ENCODE data around the gene EFCAB6.

The EFCAB6 gene

DNA sequence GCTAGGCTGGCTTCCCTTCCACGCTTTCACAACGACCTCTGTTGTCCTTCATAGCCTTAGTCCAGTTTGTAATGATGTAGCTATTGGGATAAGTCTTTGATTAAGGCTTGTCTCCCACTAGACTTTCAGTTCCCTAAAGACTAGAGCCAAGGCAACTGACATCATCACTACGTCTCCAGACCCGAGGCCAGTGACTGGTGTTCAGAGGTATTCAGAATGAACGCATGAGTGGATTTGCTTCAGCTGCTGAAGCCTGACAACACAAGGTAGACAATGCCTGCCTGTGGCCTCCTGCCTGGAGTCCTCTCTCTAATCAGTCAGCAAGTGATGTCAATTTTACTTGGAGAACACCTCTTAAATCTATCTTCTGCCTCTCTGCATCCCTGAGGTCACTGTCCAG lies 13.6 kb downstream of the EFCAB6 start:
- no peak for FAIRE-seq

DNA sequence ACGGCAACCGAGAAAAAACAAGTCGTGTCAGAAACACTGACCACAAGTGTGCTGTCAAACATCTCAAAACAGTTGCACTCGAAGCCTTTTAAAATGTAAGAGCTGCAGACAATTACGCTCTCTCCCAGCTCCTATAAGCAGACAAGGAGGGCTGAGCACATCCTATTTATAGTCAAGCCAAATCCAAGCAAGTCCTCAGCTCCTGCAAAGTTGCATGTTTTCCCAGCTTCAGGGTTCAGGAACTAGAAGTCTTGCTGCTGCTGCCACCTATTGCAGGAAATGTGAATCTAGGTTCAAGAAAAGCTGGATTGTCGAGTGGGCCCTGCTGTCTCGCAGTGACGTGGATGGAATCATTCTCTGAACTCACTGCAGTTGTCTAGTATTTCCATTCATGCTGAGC lies 15.5 kb downstream of the EFCAB6 start:
- no peak for FAIRE-seq

DNA sequence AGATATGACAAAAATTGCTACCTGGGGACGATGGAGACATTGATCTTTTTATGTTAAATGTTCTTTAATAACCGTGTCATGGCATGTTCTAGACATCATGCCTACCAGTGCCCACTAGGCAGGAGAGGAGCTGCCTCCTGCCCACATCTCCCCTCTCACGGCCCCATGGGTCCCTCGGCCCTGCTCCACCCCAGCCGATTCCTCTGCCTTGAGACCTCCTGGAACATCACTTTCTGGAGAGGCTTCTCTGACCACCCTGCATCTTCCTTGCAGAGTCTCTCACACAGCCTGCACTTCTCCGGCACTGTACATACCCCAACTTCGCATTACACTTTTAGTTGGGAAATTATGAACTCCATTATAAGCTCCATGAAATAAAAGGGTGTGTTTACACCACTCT lies 16.8 kb downstream of the EFCAB6 start:
- FAIRE-seq = no peak

DNA sequence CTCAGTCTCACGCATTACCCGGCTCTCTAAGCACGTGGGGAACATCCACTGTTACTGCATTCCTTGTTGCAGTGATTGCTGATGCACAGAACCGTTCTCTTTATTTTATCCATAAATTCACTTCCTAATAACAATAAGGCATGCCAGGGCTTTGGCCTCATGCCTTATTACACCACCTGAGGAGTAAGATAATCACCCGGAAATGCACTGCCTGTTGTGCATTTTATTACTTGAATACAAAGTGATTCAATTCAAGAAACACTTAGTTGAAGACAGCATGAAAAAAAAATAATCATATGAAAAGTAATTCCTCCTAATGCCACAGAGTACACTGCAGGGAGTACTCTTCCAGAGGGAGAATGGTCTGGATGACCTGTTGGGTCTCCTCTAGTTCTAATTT lies 19.2 kb downstream of the EFCAB6 start:
- no peak for FAIRE-seq

DNA sequence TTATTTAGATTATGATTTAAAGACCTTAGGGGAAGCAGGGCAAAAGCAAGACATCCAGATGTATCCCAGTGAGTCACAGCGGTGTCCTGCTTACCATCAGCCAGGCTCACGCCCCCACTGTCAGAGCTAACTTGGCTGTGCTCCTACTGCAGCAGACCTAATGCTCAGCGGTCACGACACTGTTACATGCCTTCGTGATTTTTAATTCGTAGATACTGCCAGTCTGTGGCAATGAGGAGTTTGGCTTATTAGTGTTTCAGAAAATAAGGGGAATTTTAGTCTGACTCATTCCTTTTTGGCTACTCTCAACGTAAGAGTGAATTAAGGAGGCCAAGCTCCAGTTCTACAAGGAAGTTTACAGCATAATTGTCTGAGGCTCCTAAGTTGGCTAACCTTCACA lies 22.7 kb downstream of the EFCAB6 start:
- FAIRE-seq = peak; percentile 70

DNA sequence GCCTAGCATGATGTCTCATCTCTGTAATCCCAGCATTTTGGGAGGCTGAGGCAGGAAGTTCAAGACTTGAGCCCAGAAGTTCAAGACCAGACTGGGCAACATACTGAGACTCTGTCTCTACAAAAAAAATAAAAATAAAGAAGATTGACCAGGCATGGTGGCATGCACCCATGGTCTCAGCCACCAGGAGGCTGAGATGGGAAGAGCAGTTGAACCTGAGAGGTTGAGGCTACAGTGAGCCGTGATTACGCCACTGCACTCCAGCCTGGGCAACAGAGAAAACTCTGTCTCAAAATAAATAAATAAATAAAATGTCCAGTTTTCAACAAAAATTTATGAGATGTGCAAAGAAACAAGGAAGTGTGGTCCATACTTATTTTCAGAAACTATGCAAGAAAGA lies 28.3 kb downstream of the EFCAB6 start:
- FAIRE-seq = no peak

DNA sequence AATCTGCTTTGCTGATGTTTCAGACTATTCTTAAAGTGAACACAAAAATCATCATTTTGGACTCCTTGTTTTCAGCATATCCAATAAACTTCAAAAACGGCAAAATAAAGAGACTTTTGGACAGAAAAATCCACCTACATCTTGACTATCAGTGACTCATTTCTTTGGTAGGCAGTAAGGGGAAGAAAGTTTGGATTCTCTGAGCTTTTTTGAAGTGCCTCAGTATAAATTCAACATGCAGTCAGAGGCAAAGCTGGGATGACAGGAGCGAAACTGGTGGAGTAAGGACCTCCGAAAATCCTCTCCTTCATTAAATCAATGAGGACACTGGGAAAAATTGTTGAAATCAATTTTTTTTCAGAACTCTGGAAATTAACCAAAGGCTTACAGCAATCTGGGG lies 29.7 kb downstream of the EFCAB6 start:
- FAIRE-seq = no peak

DNA sequence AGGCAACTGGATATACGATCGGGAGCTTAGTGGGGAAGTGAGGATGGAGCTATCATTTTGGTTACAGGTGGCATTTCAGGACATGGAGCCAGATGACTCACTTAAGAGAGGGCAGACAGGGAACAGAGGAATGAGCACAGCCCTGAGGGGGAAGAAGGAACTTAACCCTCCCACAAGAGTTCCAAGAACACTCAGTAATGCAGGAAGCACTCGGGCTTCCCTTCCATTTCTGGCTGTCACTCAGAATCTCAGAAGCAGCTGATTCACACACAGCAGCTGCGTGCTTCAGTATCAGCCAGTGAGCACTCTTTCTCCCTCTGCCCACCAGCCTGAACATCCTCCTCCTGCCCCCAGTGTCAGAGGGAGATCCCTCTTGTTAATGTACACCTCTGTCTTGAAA lies 34.8 kb downstream of the EFCAB6 start:
- no peak for FAIRE-seq

DNA sequence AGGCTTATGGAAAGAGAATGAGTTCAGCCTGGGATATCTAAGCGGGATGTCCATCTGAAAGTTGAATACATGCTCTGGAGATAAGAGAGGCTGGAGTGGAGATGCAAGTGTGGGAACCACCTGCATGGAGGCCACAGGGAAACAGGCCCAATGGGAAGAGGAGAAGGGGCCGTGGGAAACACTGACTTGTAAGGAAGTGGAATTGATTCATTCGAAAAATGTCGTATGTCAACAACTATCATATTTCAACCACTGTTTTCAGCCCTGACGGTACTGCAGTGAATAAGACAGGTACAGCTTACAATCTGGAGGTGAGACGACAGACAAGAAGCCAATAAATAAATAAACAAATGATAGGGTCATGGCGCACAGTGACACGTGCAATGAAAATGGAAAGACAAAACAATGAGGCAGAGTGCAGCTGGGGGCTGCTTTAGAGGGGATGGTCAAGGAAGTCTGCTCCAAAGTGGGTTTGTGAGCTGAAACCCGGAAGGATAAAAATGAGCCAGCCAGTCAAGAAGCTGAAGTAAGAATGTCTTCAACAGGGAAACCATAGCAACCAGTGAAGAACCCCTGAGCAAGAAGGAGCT lies 35.9 kb downstream of the EFCAB6 start:
- no peak for FAIRE-seq

DNA sequence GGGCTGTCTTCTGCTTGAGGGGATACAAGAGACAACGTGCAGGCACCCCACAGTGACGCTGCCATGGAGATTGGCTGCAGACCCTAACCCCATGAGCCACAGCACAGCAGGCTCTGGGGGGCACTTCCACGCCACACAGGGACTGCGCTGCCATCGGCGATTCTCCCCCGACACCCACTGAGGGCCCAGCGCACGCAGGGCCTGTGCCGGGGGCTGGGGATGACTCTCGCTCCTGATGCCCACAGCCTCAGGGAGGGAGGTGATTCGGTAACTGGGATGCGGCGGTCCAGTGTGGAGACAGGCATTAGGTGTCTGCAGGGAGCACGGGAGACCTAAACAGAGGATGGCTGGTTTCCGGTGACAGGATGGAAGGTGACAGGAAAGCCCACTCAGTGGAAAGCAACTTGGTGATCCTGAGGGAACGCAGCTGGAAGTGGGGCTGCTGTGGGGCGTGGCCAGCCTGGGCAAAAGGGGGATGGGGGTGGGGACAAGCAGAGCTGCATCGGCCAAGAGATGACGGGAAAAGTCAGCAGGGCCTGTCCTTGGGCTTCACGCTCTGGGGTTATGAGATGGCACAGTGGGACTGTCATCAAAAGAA lies 37.7 kb downstream of the EFCAB6 start:
- FAIRE-seq = no peak

DNA sequence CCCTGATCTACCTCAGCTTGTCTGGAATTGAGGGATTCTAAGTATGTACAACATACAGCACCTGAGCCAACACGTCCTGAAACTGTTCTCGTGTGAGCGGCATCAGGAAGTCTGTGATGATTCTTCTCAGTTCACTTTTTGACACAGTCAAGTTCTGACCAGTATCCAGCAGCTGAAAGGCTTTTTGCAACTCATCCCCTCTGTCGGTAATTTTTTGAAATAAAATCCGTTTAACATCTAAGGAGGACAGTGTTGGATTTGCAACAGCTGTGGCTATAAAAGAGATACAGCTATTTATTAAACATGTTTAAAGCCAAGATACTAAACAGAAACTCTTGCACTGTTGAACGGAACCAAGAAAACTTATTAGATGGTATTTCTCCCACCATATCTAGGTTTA lies 39.3 kb downstream of the EFCAB6 start:
- FAIRE-seq = no peak

DNA sequence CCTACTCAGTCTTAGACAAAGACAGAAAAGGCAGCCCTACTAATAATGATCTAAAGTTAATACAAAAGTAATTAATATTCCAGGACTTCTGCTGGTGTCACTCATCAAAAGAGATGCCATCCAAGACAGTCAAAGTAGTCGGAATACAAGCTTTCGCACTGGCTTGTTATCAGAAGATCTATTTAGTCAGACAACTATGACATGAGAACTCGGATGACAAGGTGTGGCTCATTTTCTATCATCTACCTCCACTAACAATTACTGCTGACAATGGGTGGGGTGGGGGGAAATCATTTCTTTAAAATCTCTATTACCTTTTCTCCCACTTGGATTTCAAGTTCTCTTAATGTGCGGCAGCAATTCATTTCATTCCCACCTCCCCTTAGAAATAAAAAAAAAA lies 56.7 kb downstream of the EFCAB6 start:
- FAIRE-seq = no peak

DNA sequence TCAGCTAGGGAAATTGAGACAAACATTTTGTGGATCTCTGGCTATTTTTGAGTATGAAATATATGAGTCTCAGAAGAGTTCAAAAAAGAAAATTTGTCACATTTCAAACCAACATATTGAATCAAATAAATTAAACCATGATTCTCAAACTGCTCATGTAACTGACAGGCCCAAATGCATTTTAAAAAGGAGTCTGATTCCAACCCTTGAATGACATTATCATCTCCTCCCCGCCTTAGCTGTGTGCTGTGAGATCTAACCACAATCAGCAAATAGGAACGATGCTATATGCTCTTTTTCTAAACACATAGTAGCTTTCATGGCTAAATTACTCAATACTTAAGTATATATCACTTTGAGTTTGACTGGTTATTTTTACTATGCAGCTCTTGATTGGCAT lies 57.1 kb downstream of the EFCAB6 start:
- FAIRE-seq = no peak

DNA sequence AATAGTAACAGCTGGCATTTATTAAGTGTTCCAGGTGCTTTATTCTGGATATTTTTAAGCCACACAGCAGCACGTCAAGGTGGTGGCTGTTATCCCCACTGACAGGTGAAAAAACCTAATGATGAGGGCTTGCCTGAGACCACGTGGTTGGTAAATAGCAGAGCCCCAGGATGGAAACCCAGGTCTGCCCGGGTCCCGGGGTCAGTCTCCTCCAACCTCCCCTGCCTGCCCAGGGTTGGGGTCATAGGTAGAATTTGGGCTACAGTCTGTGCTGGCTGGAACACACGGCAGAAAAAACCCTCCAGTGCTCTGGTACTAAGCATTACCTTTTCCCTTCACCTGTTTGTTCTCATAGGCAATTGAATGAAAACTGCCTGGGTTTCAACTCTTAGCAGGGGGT lies 57.9 kb downstream of the EFCAB6 start:
- FAIRE-seq = no peak

DNA sequence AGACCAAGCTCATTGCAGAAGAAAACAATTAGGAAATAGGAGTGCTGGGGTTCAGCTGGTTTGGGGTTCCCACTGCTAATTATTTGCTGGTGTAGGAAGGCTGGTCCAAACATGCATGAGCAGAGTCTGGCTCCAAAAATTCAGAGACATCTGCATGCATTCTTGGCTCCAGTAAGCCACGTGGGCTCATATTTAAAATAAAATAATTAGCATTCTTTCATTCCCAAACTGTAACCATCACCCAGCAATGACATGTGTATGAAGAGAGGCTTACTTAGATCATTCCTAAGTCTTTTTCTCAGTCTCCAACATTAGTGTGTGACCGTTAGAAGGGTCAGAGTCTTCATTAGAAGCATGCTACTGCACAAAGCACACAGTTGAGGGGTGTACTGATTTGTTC lies 58.4 kb downstream of the EFCAB6 start:
- FAIRE-seq = no peak

DNA sequence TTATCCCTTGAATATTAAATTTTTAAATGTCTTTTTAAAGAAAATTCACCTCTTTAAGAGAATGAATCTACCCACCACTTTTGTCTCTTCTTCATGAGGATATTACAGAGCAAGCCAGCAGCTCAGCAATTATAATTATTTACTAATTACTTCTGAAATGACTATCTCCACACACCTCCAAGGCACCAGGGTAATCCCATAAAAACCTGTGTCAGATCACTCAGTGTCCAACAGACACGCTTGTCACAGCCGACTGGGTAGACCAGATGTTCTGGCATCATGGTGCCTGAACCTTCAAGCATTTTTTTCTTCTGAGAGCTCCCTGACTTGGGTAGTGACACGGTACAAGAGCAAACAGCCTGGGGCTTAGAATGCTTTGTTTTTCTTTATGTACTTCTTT lies 61.4 kb downstream of the EFCAB6 start:
- FAIRE-seq = no peak

DNA sequence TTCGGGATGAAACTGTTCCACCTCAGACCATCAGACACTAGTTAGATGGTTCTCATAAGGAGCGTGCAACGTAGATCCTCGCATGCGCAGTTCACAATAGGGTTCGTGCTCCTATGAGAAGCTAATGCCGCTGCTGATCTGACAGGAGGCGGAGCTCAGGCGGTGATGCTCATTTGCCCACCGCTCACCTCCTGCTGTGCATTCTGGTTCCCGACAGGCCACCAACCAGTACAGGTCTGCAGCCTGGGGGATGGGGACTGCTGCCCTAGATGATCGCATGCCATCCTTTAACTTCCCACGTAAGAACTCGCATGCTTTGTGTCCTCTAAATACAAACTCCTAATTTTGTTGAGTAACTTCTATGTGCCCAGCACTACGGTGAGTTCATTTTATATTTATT lies 62.6 kb downstream of the EFCAB6 start:
- FAIRE-seq = no peak

DNA sequence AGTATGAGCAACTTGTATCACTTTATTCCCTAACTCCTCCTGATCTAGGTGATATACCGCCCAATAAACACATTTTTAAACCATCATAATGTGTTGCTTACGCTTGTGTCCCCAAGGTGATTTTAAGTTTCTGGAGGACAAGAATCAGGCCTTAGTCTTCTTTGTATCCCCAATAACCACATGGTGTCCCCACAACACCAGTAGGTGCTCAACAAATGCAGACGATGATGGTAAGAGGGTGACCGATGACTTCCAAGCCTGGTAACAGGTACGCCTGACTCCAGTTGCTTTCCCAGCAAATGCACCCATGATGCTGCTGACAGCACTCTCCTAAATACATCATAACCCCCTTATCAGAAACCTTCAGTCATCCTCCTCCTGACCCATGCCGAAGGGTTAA lies 64.2 kb downstream of the EFCAB6 start:
- no peak for FAIRE-seq

DNA sequence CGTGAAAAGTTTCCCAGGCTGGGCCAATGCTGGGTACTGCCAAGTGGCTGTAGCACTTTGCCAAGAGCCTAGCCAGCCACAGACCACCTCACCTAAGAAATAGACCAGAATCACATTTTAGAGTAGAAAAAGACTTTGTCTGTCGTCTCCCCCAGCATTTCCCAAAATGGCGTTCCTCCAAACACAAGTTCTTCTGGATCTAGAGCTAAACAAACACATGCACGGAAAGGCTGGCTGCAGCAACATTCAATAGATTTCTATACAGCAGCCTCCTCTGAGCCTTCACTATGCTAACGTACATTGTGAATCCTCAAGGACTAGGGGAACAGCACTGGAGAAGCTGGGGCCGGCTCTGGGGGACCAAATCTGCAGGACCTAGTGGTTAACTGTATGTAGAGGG lies 65.0 kb downstream of the EFCAB6 start:
- no peak for FAIRE-seq

DNA sequence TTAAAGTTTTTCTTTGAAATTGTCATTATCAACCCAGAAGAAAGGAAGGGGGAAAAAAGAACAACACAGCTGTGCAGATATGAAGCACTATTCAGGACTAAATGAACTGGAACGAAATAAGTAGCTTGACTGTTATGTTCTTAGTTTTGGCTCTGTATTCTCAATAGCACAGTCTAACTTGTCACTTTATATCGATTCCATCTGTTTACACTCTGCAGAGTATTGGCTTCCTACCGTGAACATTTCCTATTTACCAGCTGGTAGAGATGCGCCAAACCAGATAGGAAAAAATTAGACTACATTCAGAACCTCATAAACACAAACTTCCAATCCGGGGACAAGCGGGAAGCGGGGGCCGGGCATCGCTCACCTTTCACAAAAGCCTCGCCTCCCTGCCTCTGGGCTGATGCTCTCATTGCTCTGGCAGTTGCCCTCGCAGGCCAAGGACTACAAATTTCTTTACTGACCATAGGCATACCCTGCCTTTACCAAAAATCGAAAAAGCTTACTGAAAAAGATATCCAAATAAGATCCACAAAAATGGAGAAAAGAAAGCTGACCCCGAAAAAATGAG lies 66.2 kb downstream of the EFCAB6 start:
- FAIRE-seq = no peak

DNA sequence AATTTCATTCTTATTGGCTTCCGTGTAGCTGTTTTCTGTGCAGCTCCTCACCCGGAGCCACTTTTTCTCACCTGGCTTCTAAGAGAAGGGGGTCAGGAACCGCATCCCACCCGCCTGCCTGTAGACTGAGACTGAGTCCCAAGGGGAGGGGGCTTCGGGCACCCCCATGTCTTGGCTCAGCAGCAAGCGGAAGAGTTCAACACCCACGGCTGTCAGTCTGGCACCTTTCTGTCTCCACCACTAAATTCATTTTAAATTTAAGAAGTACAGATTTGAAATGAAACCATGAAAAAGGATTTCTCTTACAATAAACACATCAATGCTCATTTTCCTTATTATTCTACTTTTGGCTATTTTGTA lies 66.7 kb downstream of the EFCAB6 start:
- FAIRE-seq = no peak

DNA sequence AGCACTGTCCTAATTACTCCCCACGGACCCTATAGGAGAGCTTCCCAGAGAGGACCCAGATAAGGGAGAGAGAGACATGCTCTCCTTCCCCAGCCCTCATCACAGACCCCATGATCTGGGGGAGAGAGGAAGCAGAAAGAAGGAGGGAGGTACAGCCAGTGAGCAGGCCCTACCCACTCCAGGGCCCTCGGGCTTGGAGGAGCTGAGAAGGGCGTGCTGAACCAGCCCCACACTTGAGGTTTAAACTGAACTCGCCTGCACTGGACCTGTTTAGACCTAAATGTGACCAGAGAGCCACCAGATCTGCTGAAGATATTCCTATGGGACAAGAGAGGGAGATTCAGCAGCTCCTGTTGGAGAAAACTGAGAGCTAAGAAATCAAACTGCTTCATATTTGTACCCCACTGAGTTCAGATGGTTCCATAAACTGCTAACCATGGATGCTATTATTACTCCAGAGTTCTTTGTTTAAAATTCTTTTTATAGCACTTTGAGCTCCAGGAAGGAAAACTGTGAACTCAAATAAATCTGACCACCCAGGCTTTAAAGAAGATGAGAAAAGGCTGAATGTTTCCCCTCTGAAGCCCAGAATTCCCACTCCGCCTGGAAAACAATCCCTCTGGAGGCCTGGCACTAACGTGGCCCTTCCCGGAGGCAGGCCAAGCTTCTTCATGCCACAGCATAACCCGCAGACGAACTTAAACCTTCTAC lies 67.2 kb downstream of the EFCAB6 start:
- no peak for FAIRE-seq

DNA sequence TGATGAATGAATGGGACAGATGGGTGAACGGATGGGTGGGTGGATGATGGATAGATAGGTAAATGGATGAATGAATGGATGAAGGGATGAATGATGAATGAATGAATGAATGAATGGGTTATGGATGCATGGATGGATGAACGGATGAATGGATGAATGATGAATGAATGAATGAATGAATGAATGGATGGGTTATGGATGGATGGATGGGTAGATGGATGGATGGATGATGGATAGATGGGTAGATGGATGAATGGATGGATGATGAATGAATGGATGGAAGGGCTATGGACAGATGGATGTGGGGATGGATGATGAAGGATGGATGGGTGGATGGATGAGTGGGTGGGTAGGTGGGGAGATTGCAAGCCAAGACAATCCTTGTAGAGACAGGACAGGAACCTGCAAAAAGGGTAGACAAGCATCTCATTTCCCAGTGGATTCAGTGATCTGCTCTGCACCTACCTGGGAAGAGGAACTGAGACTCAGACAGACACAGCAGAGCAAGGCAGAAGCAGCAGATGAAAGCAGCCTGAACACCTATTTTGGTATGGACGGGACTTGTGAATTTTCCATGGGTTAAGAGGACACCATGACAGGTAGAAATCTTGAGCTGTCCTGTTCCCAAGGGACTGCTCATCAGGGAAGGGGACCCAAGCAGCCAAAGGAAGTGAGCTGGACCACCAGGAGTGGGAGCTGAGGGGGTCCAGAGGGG lies 68.0 kb downstream of the EFCAB6 start:
- FAIRE-seq = no peak

DNA sequence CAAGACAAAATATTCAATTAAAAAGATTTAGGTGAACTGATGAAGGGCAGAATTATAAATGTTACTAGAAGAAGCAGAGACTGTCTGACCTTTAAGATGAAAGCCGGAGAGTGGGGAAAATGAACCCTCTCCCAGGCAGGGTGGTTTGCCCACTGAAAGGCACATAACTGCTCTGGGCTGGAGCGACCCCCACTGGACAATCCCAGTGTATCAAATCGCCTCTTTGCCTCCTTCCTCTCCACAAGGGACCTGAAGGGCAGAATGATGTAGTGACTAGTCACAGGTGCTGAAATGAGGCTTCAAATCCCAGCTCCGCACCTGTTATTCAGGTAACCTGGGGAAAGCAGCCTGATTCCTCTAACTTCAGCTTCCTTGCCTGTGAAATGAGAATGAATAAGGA lies 69.0 kb downstream of the EFCAB6 start:
- no peak for FAIRE-seq
